ENCODE data around the gene DNM2.

GRCh38 chr19:10712754-10713153 is 5.1 kb upstream of the DNM2 start:
- no peak for TF ChIP-seq CTCF (IDR thresholded peaks at IDR 0.05)
- TF ChIP-seq POLR2A (IDR thresholded peaks at IDR 0.05; ENCODE audit: low read depth), result no peak
- TF ChIP-seq EP300 (IDR thresholded peaks at IDR 0.05), result no peak
- no peak for TF ChIP-seq POLR2AphosphoS5 (IDR thresholded peaks at IDR 0.05)
